ENCODE data around the gene ALDOC.
"Not testable (repeated sequence)": the region's sequence is repeated elsewhere in the genome, so short reads cannot be mapped to it uniquely, and the experiment has no call there.

ALDOC gene

GRCh38 chr17:28576758-28577465 lies at the start of gene ALDOC:
TSS of gene ALDOC (minus strand) at chr17:28576895. CDS start at chr17:28575532, 1,363 bp downstream.
- peak; percentile 83 for DNase-seq

- DNase-seq = no peak
Observed at GRCh38 chr17:28624148-28624547, 47.5 kb upstream of the ALDOC start.

- DNase-seq = no peak
Observed at GRCh38 chr17:28623696-28624095, 47.0 kb upstream of the ALDOC start.

GRCh38 chr17:28622186-28622585 lies 45.5 kb upstream of the ALDOC start:
- DNase-seq = no peak

- DNase-seq = no peak
Observed at GRCh38 chr17:28620010-28620409, 43.3 kb upstream of the ALDOC start.

- no peak for DNase-seq
Observed at GRCh38 chr17:28618464-28618863, 41.8 kb upstream of the ALDOC start.

- no peak for DNase-seq
Observed at GRCh38 chr17:28616281-28616680, 39.6 kb upstream of the ALDOC start.

GRCh38 chr17:28615260-28615940 lies 38.7 kb upstream of the ALDOC start:
- DNase-seq = no peak

GRCh38 chr17:28613931-28614381 lies 37.3 kb upstream of the ALDOC start, which contains the start of gene RSKR:
TSS of gene RSKR (minus strand) at chr17:28614185. CDS start at chr17:28614161, 24 bp downstream.
- no peak for DNase-seq

- DNase-seq = no peak
Observed at GRCh38 chr17:28612936-28613872, 36.5 kb upstream of the ALDOC start.

- DNase-seq = no peak
Observed at GRCh38 chr17:28612531-28612930, 35.8 kb upstream of the ALDOC start.

- DNase-seq = no peak
Observed at GRCh38 chr17:28610376-28610775, 33.7 kb upstream of the ALDOC start.

GRCh38 chr17:28604031-28604430 lies 27.3 kb upstream of the ALDOC start:
- DNase-seq = not testable (repeated sequence)

- DNase-seq = peak; percentile 6
Observed at GRCh38 chr17:28599311-28600184, 22.9 kb upstream of the ALDOC start.

- peak; percentile 63 for DNase-seq
Observed at GRCh38 chr17:28598799-28599310, 22.2 kb upstream of the ALDOC start, which contains the start of gene SPAG5. TSS of gene SPAG5 (minus strand) at chr17:28599025. CDS start at chr17:28598946, 79 bp downstream.

GRCh38 chr17:28598389-28598788 lies 21.7 kb upstream of the ALDOC start:
- no peak for DNase-seq

- DNase-seq = no peak
Observed at GRCh38 chr17:28597606-28598383, 21.1 kb upstream of the ALDOC start.

- DNase-seq = no peak
Observed at GRCh38 chr17:28592260-28592659, 15.6 kb upstream of the ALDOC start.

GRCh38 chr17:28585851-28586250 lies 9.2 kb upstream of the ALDOC start:
- no peak for DNase-seq

GRCh38 chr17:28584434-28584833 lies 7.7 kb upstream of the ALDOC start:
- no peak for DNase-seq

GRCh38 chr17:28582513-28582912 lies 5.8 kb upstream of the ALDOC start:
- DNase-seq = no peak
